Right atrium auricular region (tissue), 2 donors: Measurements from ENCODE around the gene TMEM168. TPM values are rescaled to one million over a fixed set of nuclear protein-coding genes. Genes with fewer than 3 reads are reported as not detected.

Experiments used
- DNase-seq: peaks from one replicate; pipeline ENCODE4 v3.0.0-alpha.2; 2019; ENCODE audit warnings: low spot score
- H3K27ac ChIP-seq, 2 donors: fragments of 200-600 bp; sonication (generic); 1 replicate in 1 of 2; 2 replicates in 1 of 2; pipeline ENCODE4 v1.5.1; 2016 to 2019
- H3K27me3 ChIP-seq, 2 donors: fragments of 200-600 bp; sonication (generic); one replicate each; pipeline versions ENCODE4 v1.5.1 to v1.6.0; 2017 to 2019
- H3K36me3 ChIP-seq: fragments of 200-600 bp; sonication (generic); one replicate; pipeline ENCODE4 v1.5.1; 2016
- H3K4me1 ChIP-seq, 2 donors: fragments of 200-600 bp; sonication (generic); one replicate each; pipeline versions ENCODE4 v1.5.1 to v1.6.0; 2017 to 2019
- H3K4me3 ChIP-seq, 2 donors: fragments of 200-600 bp; sonication (generic); 1 replicate in 1 of 2; 2 replicates in 1 of 2; pipeline ENCODE4 v1.5.1; 2017 to 2019; ENCODE audit warnings: mild to moderate bottlenecking in 1 of 2, moderate library complexity in 1 of 2
- H3K9me3 ChIP-seq, 2 donors: fragments of 200-600 bp; sonication (generic); one replicate each; pipeline ENCODE4 v1.5.1; 2019
- CTCF ChIP-seq, 2 donors: fragments of 200-600 bp; sonication (generic); IDR thresholded peaks; one replicate each; pipeline ENCODE4 v1.5.1; 2019; ENCODE audit warnings: antibody characterized with exemption in 2 of 2
- total RNA-seq, 2 donors: library from RNA; depleted of rRNA; stranded (reverse); fragments of >200 nt; gene quantifications; one replicate each; pipeline ENCODE4 v1.1.0, GENCODE V29; 2016

Gene TMEM168
- total RNA-seq, 2 donors from 2014 or later = 15.1 to 16.8 TPM

DNA sequence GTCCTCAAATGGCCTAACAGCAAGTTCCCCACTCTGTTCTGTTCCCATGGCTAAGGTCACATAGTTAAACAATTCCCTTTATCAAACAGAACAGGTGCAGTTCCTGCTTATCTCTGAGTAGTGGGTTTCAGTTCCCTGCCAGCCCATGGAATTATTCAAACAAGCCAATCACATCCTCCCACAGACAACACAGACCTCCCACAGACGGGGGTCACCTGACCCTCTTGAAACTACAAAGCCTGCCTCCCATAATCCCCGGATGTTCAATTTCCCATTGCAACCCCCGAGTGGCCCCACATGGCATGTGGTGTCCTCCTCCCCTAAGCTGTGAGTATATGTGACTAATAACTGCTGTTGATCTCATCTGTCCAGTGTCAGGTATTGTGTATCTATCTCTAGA lies 64.1 kb downstream of the TMEM168 start:
- TF ChIP-seq CTCF (IDR thresholded peaks at IDR 0.05) = no peak
- DNase-seq = no peak
- Histone ChIP-seq H3K4me3 (no peak overlapping the region), H3K27me3 (no peaks in the 10 kb centered on the region), H3K27ac (no peak overlapping the region), H3K4me1 (no peaks in the 10 kb centered on the region), H3K9me3 (peaks cover 0 to 16% of the 10 kb centered on the region in 2 donors), H3K36me3 (no peaks in the 10 kb centered on the region)

- no peak for TF ChIP-seq CTCF (IDR thresholded peaks at IDR 0.05)
- Histone ChIP-seq H3K27me3 (no peaks in the 10 kb centered on the region), H3K4me1 (no peaks in the 10 kb centered on the region), H3K27ac (no peak overlapping the region), H3K4me3 (no peak overlapping the region), H3K9me3 (peaks cover 0 to 9% of the 10 kb centered on the region in 2 donors), H3K36me3 (no peaks in the 10 kb centered on the region)
- no peak for DNase-seq
These were observed 66.8 kb downstream of the TMEM168 start for GRCh38 chr7:112723416-112723815.

GRCh38 chr7:112721366-112721765 lies 68.8 kb downstream of the TMEM168 start:
- DNase-seq = no peak
- H3K9me3 ChIP-seq = no peaks in the 10 kb centered on the region
- H3K27me3 ChIP-seq = no peaks in the 10 kb centered on the region
- no peak for TF ChIP-seq CTCF (IDR thresholded peaks at IDR 0.05)
- H3K27ac ChIP-seq = no peak overlapping the region
- H3K4me3 ChIP-seq = no peak overlapping the region
- H3K4me1 ChIP-seq = no peaks in the 10 kb centered on the region
- H3K36me3 ChIP-seq = no peaks in the 10 kb centered on the region

- Histone ChIP-seq H3K27ac (no peak overlapping the region), H3K27me3 (no peaks in the 10 kb centered on the region), H3K4me3 (no peak overlapping the region), H3K4me1 (no peaks in the 10 kb centered on the region), H3K36me3 (no peaks in the 10 kb centered on the region), H3K9me3 (no peaks in the 10 kb centered on the region)
- DNase-seq = no peak
- TF ChIP-seq CTCF (IDR thresholded peaks at IDR 0.05) = no peak
These were observed 74.7 kb downstream of the TMEM168 start for GRCh38 chr7:112715525-112715924.

- Histone ChIP-seq H3K4me1 (no peaks in the 10 kb centered on the region), H3K9me3 (no peaks in the 10 kb centered on the region), H3K27me3 (no peaks in the 10 kb centered on the region), H3K36me3 (no peaks in the 10 kb centered on the region), H3K27ac (no peak overlapping the region), H3K4me3 (no peak overlapping the region)
- TF ChIP-seq CTCF (IDR thresholded peaks at IDR 0.05) = no peak
- DNase-seq = no peak
These were observed 75.3 kb downstream of the TMEM168 start for GRCh38 chr7:112714917-112715316.
